AG04449 (cell line): Measurements from ENCODE around the gene SLC44A1.
"Not testable (repeated sequence)": the region's sequence is repeated elsewhere in the genome, so short reads cannot be mapped to it uniquely, and the experiment has no call there.

Experiments
- CTCF ChIA-PET: fragments of 350-600 bp; formaldehyde crosslinking; extraction: SDS; loops from one replicate; lab custom pipeline; 2021; ENCODE audit warnings: antibody characterized with exemption; lab: Yijun Ruan, JAX
- POLR2A ChIA-PET: fragments of 400-600, 350-600 bp; formaldehyde crosslinking; extraction: SDS; loops from one replicate; lab custom pipeline; 2020; ENCODE audit warnings: antibody characterized with exemption, inconsistent platforms; lab: Yijun Ruan, JAX
- DNase-seq: peaks from one replicate; pipeline ENCODE4 v3.0.0-alpha.2; 2010; ENCODE audit warnings: low read depth, low spot score
- H3K4me3 ChIP-seq: 2 replicates; pipeline ENCODE4 v1.5.1; 2011; ENCODE audit warnings: low read depth, mild to moderate bottlenecking, control low read depth, low read length
- CTCF ChIP-seq: IDR thresholded peaks from one replicate; pipeline ENCODE4 v1.5.1; 2011; ENCODE audit warnings: mild to moderate bottlenecking, moderate library complexity, low read length, control low read depth, inconsistent platforms; ENCODE audit not compliant: insufficient read depth; ENCODE audit errors: missing control alignments

The SLC44A1 gene

GRCh38 chr9:105251733-105252404 is 7.4 kb downstream of the SLC44A1 start:
- DNase-seq: no peak
- ChIA-PET CTCF (no interaction called here), POLR2A (no interaction called here)
- no peak overlapping the region for H3K4me3 ChIP-seq
- TF ChIP-seq CTCF: no peak

GRCh38 chr9:105252405-105252756 is 7.9 kb downstream of the SLC44A1 start:
- no peak for DNase-seq
- ChIA-PET POLR2A (no interaction called here), CTCF (no interaction called here)
- no peak for TF ChIP-seq CTCF
- H3K4me3 ChIP-seq: no peak overlapping the region

- ChIA-PET POLR2A (interaction anchor here (1.3 kb wide), 1 partner anchor 10 kb away, joined by 3 read pairs; the partner anchor contains the start of gene SLC44A1), CTCF (interaction anchor here (1.6 kb wide), 1 partner anchor 10 kb away, joined by 9 read pairs; the partner anchor contains the start of gene SLC44A1)
- no peak overlapping the region for H3K4me3 ChIP-seq
- no peak for DNase-seq
- TF ChIP-seq CTCF: no peak
Measured at GRCh38 chr9:105254226-105254625, 9.8 kb downstream of the SLC44A1 start.

GRCh38 chr9:105255421-105255820 is 11.0 kb downstream of the SLC44A1 start:
- POLR2A ChIA-PET: no interaction called here
- TF ChIP-seq CTCF: no peak
- CTCF ChIA-PET: no interaction called here
- no peak overlapping the region for H3K4me3 ChIP-seq
- DNase-seq: no peak

- H3K4me3 ChIP-seq, DNase-seq, CTCF ChIA-PET: not testable (repeated sequence)
- POLR2A ChIA-PET: interaction anchor here (0.6 kb wide), 1 partner anchor 193 kb away, joined by 3 read pairs; no protein-coding TSS in a partner anchor
Measured at GRCh38 chr9:105256569-105256968, 12.1 kb downstream of the SLC44A1 start.

GRCh38 chr9:105257809-105258208 is 13.4 kb downstream of the SLC44A1 start:
- DNase-seq: no peak
- ChIA-PET CTCF (no interaction called here), POLR2A (no interaction called here)
- H3K4me3 ChIP-seq: no peak overlapping the region
- no peak for TF ChIP-seq CTCF

- CTCF ChIA-PET: no interaction called here
Measured at GRCh38 chr9:105258225-105258737, 13.8 kb downstream of the SLC44A1 start.

More at GRCh38 chr9:105258225-105258737, 13.8 kb downstream of the SLC44A1 start:
- POLR2A ChIA-PET: no interaction called here
- H3K4me3 ChIP-seq: no peak overlapping the region
- DNase-seq: no peak
- TF ChIP-seq CTCF: no peak
